Right lung (tissue), 5 donors: Measurements from ENCODE around the gene SPCS2. TPM values are rescaled to one million over a fixed set of nuclear protein-coding genes. Genes with fewer than 3 reads are reported as not detected.
"Not testable (repeated sequence)": the region's sequence is repeated elsewhere in the genome, so short reads cannot be mapped to it uniquely, and the experiment has no call there.

ENCODE experiments used
- DNase-seq, 2 donors: peaks; one replicate each; pipeline ENCODE4 v3.0.0-alpha.2; 2013
- polyA plus RNA-seq, 5 donors: library from polyadenylated mRNA; unstranded; fragments of 120-200 nt; gene quantifications; one replicate each; pipeline versions ENCODE4 v1.2.1 to v1.2.3, GENCODE V29; 2013; ENCODE audit warnings: inconsistent platforms in 1 of 5, low replicate concordance in 1 of 5; ENCODE audit not compliant: insufficient read length in 5 of 5, insufficient read depth in 1 of 5

The SPCS2 gene
- polyA plus RNA-seq, 5 donors, result 163 to 210 (median 199) TPM

- no peak for DNase-seq
These were observed 6.8 kb upstream of the SPCS2 start for GRCh38 chr11:74942073-74942759.

GRCh38 chr11:74948546-74948897 lies 544 bp upstream of the SPCS2 start:
- no peak for DNase-seq

- DNase-seq, result no peak
These were observed 679 bp downstream of the SPCS2 start for GRCh38 chr11:74949753-74950137.

GRCh38 chr11:74950374-74950969 lies 1.4 kb downstream of the SPCS2 start:
- no peak for DNase-seq

- no peak for DNase-seq
These were observed 2.2 kb downstream of the SPCS2 start for GRCh38 chr11:74951226-74951625.

GRCh38 chr11:74952752-74953151 lies 3.7 kb downstream of the SPCS2 start:
- no peak for DNase-seq

GRCh38 chr11:74953451-74953850 lies 4.4 kb downstream of the SPCS2 start:
- DNase-seq, result no peak

- DNase-seq, result no peak
These were observed 5.1 kb downstream of the SPCS2 start for GRCh38 chr11:74954199-74954598.

- DNase-seq, result no peak
These were observed 7.4 kb downstream of the SPCS2 start for GRCh38 chr11:74956397-74957015.

- no peak for DNase-seq
These were observed 9.0 kb downstream of the SPCS2 start for GRCh38 chr11:74957937-74958629.

GRCh38 chr11:74960128-74960527 lies 11.1 kb downstream of the SPCS2 start:
- DNase-seq, result not testable (repeated sequence)

- no peak for DNase-seq
These were observed 17.6 kb downstream of the SPCS2 start for GRCh38 chr11:74966651-74967050.

GRCh38 chr11:74970852-74971395 lies 21.9 kb downstream of the SPCS2 start:
- no peak for DNase-seq

GRCh38 chr11:74971424-74971823 lies 22.4 kb downstream of the SPCS2 start:
- DNase-seq, result no peak

- no peak for DNase-seq
These were observed 29.0 kb downstream of the SPCS2 start for GRCh38 chr11:74978041-74978440.

- DNase-seq, result no peak
These were observed 31.6 kb downstream of the SPCS2 start for GRCh38 chr11:74980634-74981033.

GRCh38 chr11:74981888-74982287 lies 32.8 kb downstream of the SPCS2 start:
- no peak for DNase-seq

- DNase-seq, result no peak
These were observed 35.0 kb downstream of the SPCS2 start for GRCh38 chr11:74984070-74984469.

- DNase-seq, result no peak
These were observed 35.7 kb downstream of the SPCS2 start for GRCh38 chr11:74984730-74985129.

GRCh38 chr11:74988541-74989259 lies 39.6 kb downstream of the SPCS2 start, which contains the start of gene NEU3:
TSS of gene NEU3 (plus strand) at chr11:74988933. CDS start at chr11:74989061, 128 bp downstream.
- DNase-seq, result peak; percentile 60 to 68

- peak in 1 of 2 donors; percentile 7 for DNase-seq
These were observed 40.2 kb downstream of the SPCS2 start for GRCh38 chr11:74989260-74989638.

- not testable (repeated sequence) for DNase-seq
These were observed 41.1 kb downstream of the SPCS2 start for GRCh38 chr11:74990150-74990549.
